Keratinocyte (primary cell): ENCODE measurements around the gene SVOPL.

Source experiments
- CTCF ChIP-seq, 3 experiments: IDR thresholded peaks in 1 of 3; conservative IDR thresholded peaks in 1 of 3; optimal IDR thresholded peaks in 1 of 3; 2 replicates in 2 of 3; 3 replicates in 1 of 3; pipeline versions ENCODE3 to v1.5.1; 2011; ENCODE audit warnings: low read length in 3 of 3, mild to moderate bottlenecking in 3 of 3, moderate library complexity in 2 of 3, control low read depth in 1 of 3, inconsistent platforms in 1 of 3; ENCODE audit not compliant: insufficient read depth in 2 of 3; ENCODE audit errors: extremely low read depth in 1 of 3
- EZH2 ChIP-seq: IDR thresholded peaks from one replicate; pipeline ENCODE4 v1.6.1; 2012; ENCODE audit warnings: inconsistent platforms, mild to moderate bottlenecking, low read length, moderate library complexity

GRCh38 chr7:138627361-138627760, 73.8 kb downstream of the SVOPL start:
- TF ChIP-seq EZH2 (no peak), CTCF (optimal IDR thresholded peaks at IDR 0.05 in 1 of 3, IDR thresholded peaks at IDR 0.05 in 1 of 3, conservative IDR thresholded peaks at IDR 0.05 in 1 of 3; ENCODE audit: extremely low read depth in 1 of 3, insufficient read depth in 2 of 3, low read length in 3 of 3) (no peak)
